Lung (tissue), 12 donors: ENCODE data around the gene C10orf67. TPM values are rescaled to one million over a fixed set of nuclear protein-coding genes. Genes with fewer than 3 reads are reported as not detected.

Source experiments
- ATAC-seq: fragments of 200-7000 bp; cut with Tn5 transposase; one replicate; pipeline ENCODE4 v1.9.1; 2020; ENCODE audit warnings: moderate number of reproducible peaks; ENCODE audit not compliant: insufficient read depth, low FRiP score
- DNase-seq, 3 donors: peaks; one replicate each; pipeline ENCODE4 v3.0.0-alpha.2; 2013 to 2017
- H3K27ac ChIP-seq, 2 donors: one replicate each; pipeline ENCODE4 v1.5.1; 2013; ENCODE audit warnings: mild to moderate bottlenecking in 2 of 2, moderate library complexity in 2 of 2, control low read depth in 1 of 2, inconsistent platforms in 1 of 2, low read depth in 1 of 2, low read length in 1 of 2
- H3K27me3 ChIP-seq, 3 donors: one replicate each; pipeline ENCODE4 v1.5.1; 2013; ENCODE audit warnings: low read length in 2 of 3; ENCODE audit not compliant: control insufficient read depth in 3 of 3, insufficient read depth in 3 of 3
- H3K36me3 ChIP-seq, 4 donors: one replicate each; pipeline ENCODE4 v1.5.1; 2013; ENCODE audit warnings: low read length in 4 of 4, mild to moderate bottlenecking in 1 of 4, moderate library complexity in 1 of 4; ENCODE audit not compliant: control insufficient read depth in 4 of 4, insufficient read depth in 4 of 4
- H3K4me1 ChIP-seq, 5 donors: one replicate each; pipeline ENCODE4 v1.5.1; 2013; ENCODE audit warnings: low read length in 5 of 5, mild to moderate bottlenecking in 2 of 5, moderate library complexity in 1 of 5; ENCODE audit not compliant: control insufficient read depth in 5 of 5, insufficient read depth in 5 of 5
- H3K4me3 ChIP-seq: one replicate; pipeline ENCODE4 v1.5.1; 2013; ENCODE audit warnings: mild to moderate bottlenecking, control low read depth, moderate library complexity
- H3K9ac ChIP-seq, 2 donors: one replicate each; pipeline ENCODE4 v1.5.1; 2013; ENCODE audit warnings: low read length in 2 of 2, control low read depth in 1 of 2; ENCODE audit not compliant: insufficient read depth in 1 of 2
- H3K9me3 ChIP-seq, 4 donors: one replicate each; pipeline ENCODE4 v1.5.1; 2013; ENCODE audit warnings: low read length in 3 of 4, mild to moderate bottlenecking in 1 of 4, moderate library complexity in 1 of 4; ENCODE audit not compliant: control insufficient read depth in 4 of 4, insufficient read depth in 3 of 4
- WGBS, 2 donors: extraction: QIAGEN DNeasy Blood & Tissue Kit; methylation state at CpG; one replicate each; pipeline ENCODE4 v1.1.7; 2013; 5-methylcytosine and 5-hydroxymethylcytosine counted together
- polyA plus RNA-seq, 2 donors: library from polyadenylated mRNA; stranded (reverse); fragments of 200-250 nt; gene quantifications; one replicate each; pipeline ENCODE4 v1.2.1, GENCODE V29; 2013
- total RNA-seq, 2 donors: library from RNA; depleted of rRNA in 1 of 2; stranded (reverse); fragments of >200 nt in 1 of 2; gene quantifications; one replicate each; pipeline ENCODE4 v1.2.1, GENCODE V29; 2014 to 2021
- TF ChIP-seq, protein P1 (sequence below): IDR thresholded peaks from 2 replicates; pipeline ENCODE4 v1.5.1; 2012; ENCODE audit warnings: mild to moderate bottlenecking; ENCODE audit errors: control extremely low read depth, extremely low read depth
- donor health status: control.
- donor health status: control.
- donor health status: Bipolar disorder and iron deficiency.
- donor health status: healthy.
- donor health status: DM: yes; HTN: yes; CAD: no.

Gene C10orf67
- total and polyA plus RNA-seq, 4 donors: 0.33 to 2.3 (median 0.91) TPM

- no peaks in the 10 kb centered on the region for H3K36me3 ChIP-seq
- no peak overlapping the region for H3K27ac ChIP-seq
- ATAC-seq (no peak), DNase-seq (no peak)
- no peaks in the 10 kb centered on the region for H3K9me3 ChIP-seq
- no peaks in the 10 kb centered on the region for H3K27me3 ChIP-seq
- H3K9ac ChIP-seq: no peak overlapping the region
- 88 to 96% methylated on average over 1 of the region's 1 CpG for WGBS, 2 donors
- H3K4me1 ChIP-seq: peaks cover 0 to 3% (median 0%) of the 10 kb centered on the region in 5 donors
- H3K4me3 ChIP-seq: no peak overlapping the region
- TF ChIP-seq, protein P1, sequence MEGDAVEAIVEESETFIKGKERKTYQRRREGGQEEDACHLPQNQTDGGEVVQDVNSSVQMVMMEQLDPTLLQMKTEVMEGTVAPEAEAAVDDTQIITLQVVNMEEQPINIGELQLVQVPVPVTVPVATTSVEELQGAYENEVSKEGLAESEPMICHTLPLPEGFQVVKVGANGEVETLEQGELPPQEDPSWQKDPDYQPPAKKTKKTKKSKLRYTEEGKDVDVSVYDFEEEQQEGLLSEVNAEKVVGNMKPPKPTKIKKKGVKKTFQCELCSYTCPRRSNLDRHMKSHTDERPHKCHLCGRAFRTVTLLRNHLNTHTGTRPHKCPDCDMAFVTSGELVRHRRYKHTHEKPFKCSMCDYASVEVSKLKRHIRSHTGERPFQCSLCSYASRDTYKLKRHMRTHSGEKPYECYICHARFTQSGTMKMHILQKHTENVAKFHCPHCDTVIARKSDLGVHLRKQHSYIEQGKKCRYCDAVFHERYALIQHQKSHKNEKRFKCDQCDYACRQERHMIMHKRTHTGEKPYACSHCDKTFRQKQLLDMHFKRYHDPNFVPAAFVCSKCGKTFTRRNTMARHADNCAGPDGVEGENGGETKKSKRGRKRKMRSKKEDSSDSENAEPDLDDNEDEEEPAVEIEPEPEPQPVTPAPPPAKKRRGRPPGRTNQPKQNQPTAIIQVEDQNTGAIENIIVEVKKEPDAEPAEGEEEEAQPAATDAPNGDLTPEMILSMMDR: no peak
Observed at GRCh38 chr10:23325132-23325531, 19.5 kb downstream of the C10orf67 start.

GRCh38 chr10:23324351-23324750, 20.2 kb downstream of the C10orf67 start:
- Histone ChIP-seq H3K4me3 (no peak overlapping the region), H3K36me3 (no peaks in the 10 kb centered on the region), H3K27me3 (no peaks in the 10 kb centered on the region), H3K4me1 (peaks cover 0 to 8% (median 0%) of the 10 kb centered on the region in 5 donors), H3K9ac (no peak overlapping the region), H3K9me3 (no peaks in the 10 kb centered on the region), H3K27ac (no peak overlapping the region)
- DNase-seq: no peak
- TF ChIP-seq, protein P1: no peak
- no peak for ATAC-seq
- 98 to 100% methylated on average over 1 of the region's 1 CpG for whole genome bisulfite sequencing, 2 donors

GRCh38 chr10:23322082-23322481, 22.5 kb downstream of the C10orf67 start:
- no peak overlapping the region for H3K27ac ChIP-seq
- H3K4me1 ChIP-seq: peaks cover 0 to 11% (median 0%) of the 10 kb centered on the region in 5 donors
- H3K27me3 ChIP-seq: no peaks in the 10 kb centered on the region
- no peaks in the 10 kb centered on the region for H3K9me3 ChIP-seq
- no peaks in the 10 kb centered on the region for H3K36me3 ChIP-seq
- ATAC-seq (no peak), DNase-seq (no peak)
- TF ChIP-seq, protein P1: no peak
- no peak overlapping the region for H3K9ac ChIP-seq
- 79 to 87% methylated on average over 1 of the region's 1 CpG for WGBS, 2 donors
- no peak overlapping the region for H3K4me3 ChIP-seq

- no peaks in the 10 kb centered on the region for H3K9me3 ChIP-seq
- peaks cover 0 to 21% (median 0%) of the 10 kb centered on the region in 5 donors for H3K4me1 ChIP-seq
- ATAC-seq: no peak
- no peak overlapping the region for H3K4me3 ChIP-seq
- H3K9ac ChIP-seq: no peak overlapping the region
- DNase-seq: no peak
- no peaks in the 10 kb centered on the region for H3K27me3 ChIP-seq
- H3K27ac ChIP-seq: no peak overlapping the region
- WGBS, 2 donors: 76 to 85% methylated on average over 4 of the region's 4 CpGs
- no peaks in the 10 kb centered on the region for H3K36me3 ChIP-seq
- TF ChIP-seq, protein P1: no peak
Observed at GRCh38 chr10:23319835-23320234, 24.8 kb downstream of the C10orf67 start.
